ENCODE data around the gene GAS2L2. TPM values are rescaled to one million over a fixed set of nuclear protein-coding genes. Genes with fewer than 3 reads are reported as not detected.

GAS2L2 gene
- total RNA-seq, 1 experiment from 2014 or later, result not detected

- ATAC-seq, result no peak
- Histone ChIP-seq H3K9me3 (ENCODE audit: control insufficient read depth, insufficient read depth, low read depth, low read length) (no peaks in the 10 kb centered on the region), H3K36me3 (ENCODE audit: control insufficient read depth, insufficient read depth, low read length) (no peaks in the 10 kb centered on the region), H3K4me1 (ENCODE audit: control insufficient read depth, insufficient read depth, low read length) (no peaks in the 10 kb centered on the region; the same call in 1 of the 2 replicates), H3K27me3 (ENCODE audit: control insufficient read depth, insufficient read depth, low read length) (no peaks in the 10 kb centered on the region), H3K27ac (ENCODE audit: low read length) (no peak overlapping the region), H3K4me3 (ENCODE audit: low read depth in 2 of 2, low read length in 2 of 2) (no peak overlapping the region)
- no TSS peak for BruUV-seq (replicated peaks)
- ChIA-PET POLR2A (no interaction called here), CTCF (no interaction called here)
- TF ChIP-seq TCF7L2 (IDR thresholded peaks at IDR 0.05; ENCODE audit: low read depth, low read length) (no peak), SIN3A (IDR thresholded peaks at IDR 0.05; ENCODE audit: borderline replicate concordance, insufficient read depth, low read depth, low read length) (no peak), REST (IDR thresholded peaks at IDR 0.05; ENCODE audit: insufficient read depth in 1 of 2, low read depth in 2 of 2, low read length in 1 of 2) (no peak), POLR2AphosphoS5 (IDR thresholded peaks at IDR 0.05; ENCODE audit: low read depth, low read length) (no peak), CTCF (IDR thresholded peaks at IDR 0.05) (no peak)
- no peak for DNase-seq (ENCODE audit: low read depth, low spot score)
- in situ Hi-C loops (cut with HindIII; ENCODE audit: low pct_unique_long_range_greater_than_20kb, low sequenced_read_pairs) (no loop called here), intact Hi-C loops (cut with micrococcal nuclease; ENCODE audit: unreplicated experiment) (no loop called here)
These were observed 14.4 kb downstream of the GAS2L2 start for GRCh38 chr17:35738519-35739133.

- Histone ChIP-seq H3K9me3 (ENCODE audit: control insufficient read depth, insufficient read depth, low read depth, low read length) (no peaks in the 10 kb centered on the region), H3K27ac (ENCODE audit: low read length) (no peak overlapping the region), H3K27me3 (ENCODE audit: control insufficient read depth, insufficient read depth, low read length) (no peaks in the 10 kb centered on the region), H3K4me1 (ENCODE audit: control insufficient read depth, insufficient read depth, low read length) (peaks cover 1% of the 10 kb centered on the region; the same call in 1 of the 2 replicates), H3K4me3 (ENCODE audit: low read depth in 2 of 2, low read length in 2 of 2) (no peak overlapping the region), H3K36me3 (ENCODE audit: control insufficient read depth, insufficient read depth, low read length) (no peaks in the 10 kb centered on the region)
- no TSS peak for BruUV-seq (replicated peaks)
- DNase-seq (ENCODE audit: low read depth, low spot score) (no peak), ATAC-seq (no peak)
- ChIA-PET POLR2A (no interaction called here), CTCF (interaction anchor here (0.6 kb wide), 1 partner anchor 82 kb away, joined by 3 read pairs; no protein-coding TSS in a partner anchor)
- in situ Hi-C loops (cut with HindIII; ENCODE audit: low pct_unique_long_range_greater_than_20kb, low sequenced_read_pairs) (no loop called here), intact Hi-C loops (cut with micrococcal nuclease; ENCODE audit: unreplicated experiment) (no loop called here)
- TF ChIP-seq TCF7L2 (IDR thresholded peaks at IDR 0.05; ENCODE audit: low read depth, low read length) (no peak), SIN3A (IDR thresholded peaks at IDR 0.05; ENCODE audit: borderline replicate concordance, insufficient read depth, low read depth, low read length) (no peak), POLR2AphosphoS5 (IDR thresholded peaks at IDR 0.05; ENCODE audit: low read depth, low read length) (no peak), CTCF (IDR thresholded peaks at IDR 0.05) (no peak), REST (IDR thresholded peaks at IDR 0.05; ENCODE audit: insufficient read depth in 1 of 2, low read depth in 2 of 2, low read length in 1 of 2) (no peak)
These were observed 16.8 kb downstream of the GAS2L2 start for GRCh38 chr17:35736236-35736635.

Measured in Panc1 (cell line).